Ishikawa (cell line): ENCODE data around the gene CCDC27.

Experiments used
- CEBPB ChIP-seq: IDR thresholded peaks from 2 replicates; pipeline ENCODE4 v1.6.1; 2012
- CREB1 ChIP-seq: IDR thresholded peaks from 2 replicates; pipeline ENCODE4 v1.6.1; 2012; ENCODE audit warnings: low read depth
- EGR1 ChIP-seq: IDR thresholded peaks from 2 replicates; pipeline ENCODE4 v1.6.1; 2012
- EP300 ChIP-seq: IDR thresholded peaks from 2 replicates; pipeline ENCODE4 v1.6.1; 2012; ENCODE audit warnings: borderline replicate concordance
- FOXM1 ChIP-seq: IDR thresholded peaks from 2 replicates; pipeline ENCODE4 v1.6.1; 2012; ENCODE audit warnings: low read depth, borderline replicate concordance
- NFIC ChIP-seq: IDR thresholded peaks from 2 replicates; pipeline ENCODE4 v1.6.1; 2012
- RAD21 ChIP-seq: IDR thresholded peaks from 2 replicates; pipeline ENCODE4 v1.6.1; 2012; ENCODE audit warnings: low read depth
- TAF1 ChIP-seq: IDR thresholded peaks from 2 replicates; pipeline ENCODE4 v1.6.1; 2012; ENCODE audit warnings: low read depth, mild to moderate bottlenecking
- TCF12 ChIP-seq: IDR thresholded peaks from 2 replicates; pipeline ENCODE4 v1.6.1; 2012; ENCODE audit warnings: low read depth
- TEAD4 ChIP-seq: IDR thresholded peaks from 2 replicates; pipeline ENCODE4 v1.6.1; 2012
- USF1 ChIP-seq: IDR thresholded peaks from 2 replicates; pipeline ENCODE4 v1.6.1; 2012
- YY1 ChIP-seq: IDR thresholded peaks from 2 replicates; pipeline ENCODE4 v1.6.1; 2012; ENCODE audit warnings: low read depth
- ZBTB7A ChIP-seq: IDR thresholded peaks from 2 replicates; pipeline ENCODE4 v1.6.1; 2012; ENCODE audit warnings: low read depth
- TF ChIP-seq, protein P1 (sequence below): IDR thresholded peaks from 2 replicates; pipeline ENCODE4 v1.6.1; 2012
- TF ChIP-seq, protein P2 (sequence below): IDR thresholded peaks from 2 replicates; pipeline ENCODE4 v1.6.1; 2012; ENCODE audit warnings: low read depth, mild to moderate bottlenecking

CCDC27 gene

DNA sequence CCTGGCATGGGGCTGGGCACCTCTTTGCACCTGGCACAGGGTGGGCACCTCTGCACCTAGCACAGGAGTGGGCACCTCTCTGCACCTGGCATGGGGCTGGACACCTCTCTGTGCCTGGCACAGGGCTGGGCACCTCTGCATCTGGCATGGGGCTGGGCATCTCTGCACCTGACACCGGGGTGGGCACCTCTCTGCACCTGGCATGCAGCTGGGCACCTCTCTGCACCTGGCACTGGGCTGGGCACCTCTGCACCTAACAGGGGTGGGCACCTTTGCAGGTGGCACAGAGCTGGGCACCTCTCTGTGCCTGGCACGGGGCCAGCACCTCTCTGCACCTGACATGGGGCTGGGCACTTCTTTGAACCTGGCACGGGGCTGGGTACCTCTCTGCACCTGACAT is 29.4 kb upstream of the CCDC27 start:
- TF ChIP-seq RAD21 (no peak), NFIC (peak; percentile 39; the same call in 1 of the 2 replicates)

DNA sequence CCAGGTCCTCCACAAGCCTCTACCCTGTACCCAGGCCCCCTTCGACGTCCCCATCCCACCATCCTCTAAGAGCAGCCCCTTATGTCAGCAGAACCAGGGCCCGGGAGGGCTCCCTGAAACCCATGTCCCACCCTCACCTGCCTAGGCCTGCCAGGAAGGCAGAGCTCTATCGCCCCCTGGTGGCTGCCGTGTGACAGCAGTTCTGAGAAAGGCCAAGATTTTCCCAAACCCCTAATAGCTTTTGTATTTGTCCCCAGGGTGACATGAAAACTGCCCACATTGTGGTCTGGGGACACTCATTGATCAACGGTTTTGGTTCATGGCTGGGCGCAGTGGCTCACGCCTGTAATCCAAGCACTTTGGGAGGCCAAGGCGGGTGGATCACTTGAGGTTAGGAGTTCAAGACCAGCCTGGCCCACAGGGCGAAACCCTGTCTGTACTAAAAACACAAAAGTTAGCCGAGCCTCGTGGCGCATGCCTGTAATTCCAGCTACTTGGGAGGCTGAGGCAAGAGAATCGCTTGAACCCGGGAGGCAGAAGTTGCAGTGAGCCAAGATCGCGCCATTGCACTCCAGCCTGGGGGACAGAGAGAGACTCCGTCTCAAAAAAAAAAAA is 27.7 kb upstream of the CCDC27 start:
- peak; percentile 88 for TF ChIP-seq RAD21

- TF ChIP-seq USF1 (no peak), TCF12 (no peak), ZBTB7A (no peak), FOXM1 (no peak), CREB1 (no peak), CEBPB (no peak)
These were observed 26.9 kb upstream of the CCDC27 start for GRCh38 chr1:3725366-3725765.

- TF ChIP-seq TCF12: no peak
- TF ChIP-seq TEAD4: no peak
- peak; percentile 38; the same call in 1 of the 2 replicates for TF ChIP-seq RAD21
- TF ChIP-seq, protein P1, sequence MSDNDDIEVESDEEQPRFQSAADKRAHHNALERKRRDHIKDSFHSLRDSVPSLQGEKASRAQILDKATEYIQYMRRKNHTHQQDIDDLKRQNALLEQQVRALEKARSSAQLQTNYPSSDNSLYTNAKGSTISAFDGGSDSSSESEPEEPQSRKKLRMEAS: no peak
These were observed 25.0 kb upstream of the CCDC27 start for GRCh38 chr1:3727042-3727824.

DNA sequence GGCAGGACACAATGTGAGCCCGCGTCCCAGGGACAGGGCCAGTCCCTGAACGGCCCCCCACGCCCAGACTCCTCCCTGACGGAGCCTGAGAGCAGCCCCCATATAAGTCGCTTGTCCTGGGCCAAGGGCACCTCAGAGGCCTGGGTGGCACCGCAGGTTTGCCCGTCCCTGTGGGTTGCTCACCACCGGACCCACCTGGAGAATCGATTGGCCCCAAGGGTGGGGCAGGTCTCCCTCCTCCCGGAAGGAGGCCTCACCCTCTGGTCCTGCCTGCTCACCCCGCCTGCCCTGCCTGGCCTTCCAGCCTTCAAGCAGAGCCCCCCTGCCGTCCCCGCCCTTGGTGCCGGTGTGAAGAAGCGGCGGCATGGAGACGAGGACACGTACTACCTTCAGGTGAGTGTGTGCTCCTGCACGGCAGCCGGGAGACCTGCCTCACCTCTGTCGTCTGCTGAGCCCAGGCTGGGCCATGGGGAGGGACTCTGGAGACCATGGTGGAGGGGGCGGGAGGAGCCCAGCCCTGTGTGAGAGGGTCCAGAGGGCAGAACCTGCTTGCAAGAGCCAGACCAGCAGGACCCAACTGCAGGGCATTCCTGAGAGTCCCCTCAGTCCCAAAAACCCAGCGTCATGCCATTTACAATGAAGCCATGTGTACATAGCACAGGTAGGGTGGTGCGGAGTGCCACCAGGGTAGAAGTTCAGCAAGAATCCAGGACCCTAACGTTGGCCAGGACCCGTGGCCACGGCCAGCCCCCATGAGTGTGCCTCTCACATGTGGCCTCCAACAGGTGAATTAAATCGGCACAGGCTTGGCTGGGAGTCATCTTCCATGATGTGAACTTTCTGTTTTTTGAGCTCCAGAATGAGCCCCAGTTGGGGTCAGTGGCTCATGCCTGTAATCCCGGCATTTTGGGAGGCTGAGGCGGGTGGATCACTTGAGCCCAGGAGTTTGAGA is 24.1 kb upstream of the CCDC27 start:
- TF ChIP-seq, protein P2, sequence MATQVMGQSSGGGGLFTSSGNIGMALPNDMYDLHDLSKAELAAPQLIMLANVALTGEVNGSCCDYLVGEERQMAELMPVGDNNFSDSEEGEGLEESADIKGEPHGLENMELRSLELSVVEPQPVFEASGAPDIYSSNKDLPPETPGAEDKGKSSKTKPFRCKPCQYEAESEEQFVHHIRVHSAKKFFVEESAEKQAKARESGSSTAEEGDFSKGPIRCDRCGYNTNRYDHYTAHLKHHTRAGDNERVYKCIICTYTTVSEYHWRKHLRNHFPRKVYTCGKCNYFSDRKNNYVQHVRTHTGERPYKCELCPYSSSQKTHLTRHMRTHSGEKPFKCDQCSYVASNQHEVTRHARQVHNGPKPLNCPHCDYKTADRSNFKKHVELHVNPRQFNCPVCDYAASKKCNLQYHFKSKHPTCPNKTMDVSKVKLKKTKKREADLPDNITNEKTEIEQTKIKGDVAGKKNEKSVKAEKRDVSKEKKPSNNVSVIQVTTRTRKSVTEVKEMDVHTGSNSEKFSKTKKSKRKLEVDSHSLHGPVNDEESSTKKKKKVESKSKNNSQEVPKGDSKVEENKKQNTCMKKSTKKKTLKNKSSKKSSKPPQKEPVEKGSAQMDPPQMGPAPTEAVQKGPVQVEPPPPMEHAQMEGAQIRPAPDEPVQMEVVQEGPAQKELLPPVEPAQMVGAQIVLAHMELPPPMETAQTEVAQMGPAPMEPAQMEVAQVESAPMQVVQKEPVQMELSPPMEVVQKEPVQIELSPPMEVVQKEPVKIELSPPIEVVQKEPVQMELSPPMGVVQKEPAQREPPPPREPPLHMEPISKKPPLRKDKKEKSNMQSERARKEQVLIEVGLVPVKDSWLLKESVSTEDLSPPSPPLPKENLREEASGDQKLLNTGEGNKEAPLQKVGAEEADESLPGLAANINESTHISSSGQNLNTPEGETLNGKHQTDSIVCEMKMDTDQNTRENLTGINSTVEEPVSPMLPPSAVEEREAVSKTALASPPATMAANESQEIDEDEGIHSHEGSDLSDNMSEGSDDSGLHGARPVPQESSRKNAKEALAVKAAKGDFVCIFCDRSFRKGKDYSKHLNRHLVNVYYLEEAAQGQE: no peak
- TF ChIP-seq FOXM1: no peak
- TF ChIP-seq TEAD4: no peak
- TF ChIP-seq CREB1: no peak
- TF ChIP-seq, protein P1: no peak
- no peak for TF ChIP-seq YY1
- no peak for TF ChIP-seq TAF1

DNA sequence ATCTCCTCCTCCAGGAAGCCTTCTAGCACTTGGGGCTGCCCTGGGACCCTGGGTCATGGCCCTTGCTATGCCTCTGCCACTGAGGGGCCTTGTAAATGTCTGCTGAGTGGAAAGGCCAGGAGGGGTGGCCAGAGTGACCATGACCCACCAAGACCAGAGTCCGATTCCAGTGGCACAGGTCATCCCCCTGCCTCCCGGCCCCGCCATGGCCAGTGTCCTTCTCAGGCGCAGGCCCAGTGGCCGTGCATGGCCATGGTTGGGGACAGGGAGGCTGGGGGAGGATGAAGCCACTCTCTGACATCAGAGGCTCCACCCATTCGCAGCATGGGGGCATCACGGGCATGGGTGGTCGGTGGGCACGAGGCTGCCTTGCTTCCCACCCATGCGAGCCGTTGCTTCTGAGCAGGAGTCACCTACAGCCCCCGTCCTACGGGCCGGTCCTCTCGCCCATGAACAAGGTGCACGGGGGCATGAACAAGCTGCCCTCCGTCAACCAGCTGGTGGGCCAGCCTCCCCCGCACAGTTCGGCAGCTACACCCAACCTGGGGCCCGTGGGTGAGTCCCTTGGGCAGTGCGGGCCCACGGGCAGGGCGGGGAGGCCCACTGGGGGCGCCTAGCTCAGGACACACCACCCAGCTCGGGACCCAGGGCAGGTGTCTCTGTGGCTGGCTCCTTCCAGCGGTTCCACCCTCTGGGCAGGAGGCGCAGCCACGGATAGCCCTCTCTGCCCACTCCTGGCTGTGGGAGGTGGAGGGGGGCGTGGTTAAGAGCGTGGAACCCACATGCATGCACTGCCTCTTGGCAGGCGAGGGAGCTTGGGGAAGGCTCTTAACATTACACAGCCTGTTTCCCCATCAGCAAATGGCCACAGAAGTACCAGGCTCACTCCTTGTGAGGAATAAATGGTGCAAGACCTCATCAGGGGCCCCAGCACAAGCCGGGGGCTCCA is 22.4 kb upstream of the CCDC27 start:
- TF ChIP-seq TAF1: no peak

DNA sequence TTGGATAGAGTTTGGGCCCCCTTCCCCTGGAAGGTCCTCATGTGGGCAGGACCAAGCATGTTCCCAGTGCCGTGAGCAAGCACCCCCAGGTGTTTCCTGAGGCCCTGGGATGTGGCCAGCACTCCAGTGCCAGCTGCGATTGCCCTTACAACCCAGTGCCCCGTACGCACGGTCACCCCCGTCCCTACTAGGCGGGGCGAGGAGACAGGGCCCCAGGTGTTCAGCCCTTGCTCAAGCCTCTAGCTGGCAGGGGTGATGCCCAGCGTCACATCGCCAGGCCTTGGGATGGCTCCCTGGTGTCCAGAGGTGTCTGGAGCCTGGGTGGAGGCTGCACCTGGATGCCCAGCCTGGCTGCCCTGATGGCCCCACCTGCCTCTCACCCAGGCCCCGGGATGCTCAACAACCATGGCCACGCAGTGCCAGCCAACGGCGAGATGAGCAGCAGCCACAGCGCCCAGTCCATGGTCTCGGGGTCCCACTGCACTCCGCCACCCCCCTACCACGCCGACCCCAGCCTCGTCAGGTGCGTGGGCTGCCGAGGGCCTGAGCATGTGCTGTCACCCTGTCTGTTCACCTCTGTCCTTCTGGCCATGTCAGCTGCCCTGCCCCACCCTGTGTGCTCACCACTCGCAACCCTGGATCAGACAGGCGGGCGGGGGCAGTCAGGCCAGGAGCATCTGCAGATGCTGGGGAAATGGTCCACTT is 21.6 kb upstream of the CCDC27 start:
- TF ChIP-seq CEBPB: no peak
- TF ChIP-seq YY1: no peak
- no peak for TF ChIP-seq CREB1
- no peak for TF ChIP-seq RAD21
- TF ChIP-seq, protein P2: no peak
- no peak for TF ChIP-seq FOXM1
- TF ChIP-seq NFIC: no peak
- TF ChIP-seq USF1: no peak
- TF ChIP-seq EP300: no peak
- TF ChIP-seq EGR1: no peak
